ENCODE data around the gene PLA2G3. TPM values are rescaled to one million over a fixed set of nuclear protein-coding genes. Genes with fewer than 3 reads are reported as not detected.

The PLA2G3 gene
- total RNA-seq, 2 donors from 2014 or later, result not detected

GRCh38 chr22:31089160-31090100, 50.9 kb downstream of the PLA2G3 start:
- H3K9me3 ChIP-seq, result no peaks in the 10 kb centered on the region
- H3K27ac ChIP-seq, result peak overlapping the region in 1 of 4 donors; percentile 8
- H3K36me3 ChIP-seq (replicated peaks in 1 of 2; ENCODE audit: insufficient read depth in 1 of 2, low read depth in 2 of 2), result peaks cover 0 to 19% of the 10 kb centered on the region in 2 donors
- intact Hi-C loops (cut with DNase I), result loop anchor here (5.0 kb wide), 1 partner anchor 147 kb away; no protein-coding TSS in a partner anchor
- no peak for TF ChIP-seq POLR2A (IDR thresholded peaks at IDR 0.05)
- TF ChIP-seq, protein P1, sequence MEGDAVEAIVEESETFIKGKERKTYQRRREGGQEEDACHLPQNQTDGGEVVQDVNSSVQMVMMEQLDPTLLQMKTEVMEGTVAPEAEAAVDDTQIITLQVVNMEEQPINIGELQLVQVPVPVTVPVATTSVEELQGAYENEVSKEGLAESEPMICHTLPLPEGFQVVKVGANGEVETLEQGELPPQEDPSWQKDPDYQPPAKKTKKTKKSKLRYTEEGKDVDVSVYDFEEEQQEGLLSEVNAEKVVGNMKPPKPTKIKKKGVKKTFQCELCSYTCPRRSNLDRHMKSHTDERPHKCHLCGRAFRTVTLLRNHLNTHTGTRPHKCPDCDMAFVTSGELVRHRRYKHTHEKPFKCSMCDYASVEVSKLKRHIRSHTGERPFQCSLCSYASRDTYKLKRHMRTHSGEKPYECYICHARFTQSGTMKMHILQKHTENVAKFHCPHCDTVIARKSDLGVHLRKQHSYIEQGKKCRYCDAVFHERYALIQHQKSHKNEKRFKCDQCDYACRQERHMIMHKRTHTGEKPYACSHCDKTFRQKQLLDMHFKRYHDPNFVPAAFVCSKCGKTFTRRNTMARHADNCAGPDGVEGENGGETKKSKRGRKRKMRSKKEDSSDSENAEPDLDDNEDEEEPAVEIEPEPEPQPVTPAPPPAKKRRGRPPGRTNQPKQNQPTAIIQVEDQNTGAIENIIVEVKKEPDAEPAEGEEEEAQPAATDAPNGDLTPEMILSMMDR (IDR thresholded peaks at IDR 0.05), result peak; percentile 36 to 64 (median 56)
- H3K27me3 ChIP-seq, result no peaks in the 10 kb centered on the region
- 53 to 75% methylated on average over 4 to 7 of the region's 9 CpGs for WGBS, 2 donors
- peaks cover 35% of the 10 kb centered on the region for H3K4me1 ChIP-seq
- no peak overlapping the region for H3K4me3 ChIP-seq
- peak in 3 of 4 donors; percentile 31 to 51 (median 36) for DNase-seq
- ATAC-seq, result no peak

DNA sequence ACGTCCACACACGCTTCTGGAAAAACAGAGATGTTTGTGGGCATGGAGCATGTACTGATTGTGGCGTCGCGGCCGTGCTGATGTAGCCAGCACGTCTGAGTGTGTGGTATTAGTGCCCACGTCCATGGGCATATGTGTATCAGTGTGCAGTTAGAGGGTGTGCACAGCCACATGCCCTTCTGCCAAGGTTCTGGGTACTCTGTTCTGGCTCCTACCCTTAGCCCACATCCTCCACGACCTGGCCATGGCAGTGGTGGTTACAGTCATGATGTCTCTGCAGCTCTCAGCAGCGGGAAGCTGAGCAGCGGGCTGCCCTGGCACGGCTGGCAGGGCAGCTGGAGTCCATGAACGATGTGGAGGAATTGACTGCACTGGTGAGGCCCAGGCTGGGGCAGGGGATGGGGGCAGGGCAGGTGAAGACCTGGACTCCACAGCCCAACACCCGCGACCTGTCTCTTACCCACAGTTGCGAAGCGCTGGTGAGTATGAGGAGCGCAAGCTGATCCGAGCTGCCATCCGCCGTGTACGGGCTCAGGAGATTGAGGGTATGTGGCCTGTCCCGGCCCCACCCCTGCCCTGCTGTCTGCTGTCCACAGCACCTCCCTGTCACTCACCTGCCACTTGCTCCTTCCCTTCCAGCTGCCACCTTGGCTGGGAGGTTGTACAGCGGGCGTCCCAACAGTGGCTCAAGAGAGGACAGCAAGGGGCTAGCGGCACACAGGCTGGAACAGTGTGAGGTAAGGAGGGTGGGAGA, 51.9 kb downstream of the PLA2G3 start:
- Histone ChIP-seq H3K36me3 (replicated peaks in 1 of 2; ENCODE audit: insufficient read depth in 1 of 2, low read depth in 2 of 2) (peaks cover 0 to 19% of the 10 kb centered on the region in 2 donors), H3K4me3 (no peak overlapping the region), H3K27me3 (no peaks in the 10 kb centered on the region), H3K27ac (no peak overlapping the region), H3K9me3 (no peaks in the 10 kb centered on the region), H3K4me1 (peaks cover 37% of the 10 kb centered on the region)
- no peak for TF ChIP-seq POLR2A (IDR thresholded peaks at IDR 0.05)
- TF ChIP-seq, protein P1 (IDR thresholded peaks at IDR 0.05), result no peak
- DNase-seq (no peak), ATAC-seq (no peak)
- intact Hi-C loops (cut with DNase I), result loop anchor here (5.0 kb wide), 1 partner anchor 146 kb away; no protein-coding TSS in a partner anchor
- 90 to 94% methylated on average over 24 to 26 of the region's 26 CpGs for WGBS, 2 donors

- Histone ChIP-seq H3K27me3 (no peaks in the 10 kb centered on the region), H3K9me3 (no peaks in the 10 kb centered on the region), H3K36me3 (replicated peaks in 1 of 2; ENCODE audit: insufficient read depth in 1 of 2, low read depth in 2 of 2) (peaks cover 0 to 19% of the 10 kb centered on the region in 2 donors), H3K4me1 (peaks cover 40% of the 10 kb centered on the region), H3K4me3 (no peak overlapping the region), H3K27ac (no peak overlapping the region)
- WGBS, 2 donors, result 94 to 95% methylated on average over 12 to 21 of the region's 21 CpGs
- ATAC-seq (no peak), DNase-seq (no peak)
- intact Hi-C loops (cut with DNase I), result loop anchor here (5.0 kb wide), 1 partner anchor 145 kb away; no protein-coding TSS in a partner anchor
- TF ChIP-seq POLR2A (IDR thresholded peaks at IDR 0.05), result no peak
- TF ChIP-seq, protein P1 (IDR thresholded peaks at IDR 0.05), result no peak
Measured at GRCh38 chr22:31087744-31088215, 52.5 kb downstream of the PLA2G3 start.

DNA sequence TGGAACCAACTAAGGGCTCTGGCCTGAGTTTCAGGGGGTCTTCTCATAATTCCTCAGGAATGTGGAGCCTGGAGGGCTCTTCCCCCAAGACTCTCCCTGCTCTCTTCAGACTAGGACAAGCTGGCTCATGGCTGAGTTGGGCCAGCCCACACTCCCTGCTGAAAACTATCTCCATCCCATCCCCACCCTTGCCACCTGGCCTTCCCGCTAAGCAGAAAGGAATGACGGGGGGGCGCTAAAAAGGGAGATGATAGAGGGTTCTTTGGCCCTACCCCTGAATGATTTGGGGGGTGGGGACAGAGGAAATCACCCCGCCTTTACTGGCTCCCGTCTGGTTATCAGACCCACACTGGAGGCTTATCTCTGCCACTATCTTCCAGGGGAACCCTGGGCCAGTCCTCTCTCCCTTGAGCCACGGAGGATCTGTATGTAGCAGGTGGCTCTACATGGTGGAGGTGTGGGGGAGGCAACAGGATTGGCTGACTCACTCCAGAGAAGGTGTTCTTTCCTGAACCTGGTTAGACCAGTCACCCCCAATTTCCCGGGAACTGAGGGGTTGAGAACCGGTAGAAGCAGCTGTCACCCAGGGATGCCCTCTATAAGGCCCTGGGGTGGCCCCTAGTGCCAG, 53.5 kb downstream of the PLA2G3 start:
- Histone ChIP-seq H3K27me3 (no peaks in the 10 kb centered on the region), H3K9me3 (no peaks in the 10 kb centered on the region), H3K36me3 (replicated peaks in 1 of 2; ENCODE audit: insufficient read depth in 1 of 2, low read depth in 2 of 2) (peaks cover 0 to 19% of the 10 kb centered on the region in 2 donors), H3K27ac (peak overlapping the region in 2 of 4 donors; percentile 23 to 97), H3K4me1 (peaks cover 49% of the 10 kb centered on the region), H3K4me3 (no peak overlapping the region)
- WGBS, 2 donors, result 39 to 49% methylated on average over 6 to 8 of the region's 8 CpGs
- ATAC-seq, result no peak
- intact Hi-C loops (cut with DNase I), result loop anchor here (5.0 kb wide), 1 partner anchor 145 kb away; no protein-coding TSS in a partner anchor
- TF ChIP-seq, protein P1 (IDR thresholded peaks at IDR 0.05), result no peak
- no peak for TF ChIP-seq POLR2A (IDR thresholded peaks at IDR 0.05)
- no peak for DNase-seq
